ENCODE results near the gene RHOH.

Gene RHOH

GRCh38 chr4:40205259-40206198, 8.7 kb downstream of the RHOH start:
- no peak for DNase-seq (ENCODE audit: low read depth in 2 of 2)

DNA sequence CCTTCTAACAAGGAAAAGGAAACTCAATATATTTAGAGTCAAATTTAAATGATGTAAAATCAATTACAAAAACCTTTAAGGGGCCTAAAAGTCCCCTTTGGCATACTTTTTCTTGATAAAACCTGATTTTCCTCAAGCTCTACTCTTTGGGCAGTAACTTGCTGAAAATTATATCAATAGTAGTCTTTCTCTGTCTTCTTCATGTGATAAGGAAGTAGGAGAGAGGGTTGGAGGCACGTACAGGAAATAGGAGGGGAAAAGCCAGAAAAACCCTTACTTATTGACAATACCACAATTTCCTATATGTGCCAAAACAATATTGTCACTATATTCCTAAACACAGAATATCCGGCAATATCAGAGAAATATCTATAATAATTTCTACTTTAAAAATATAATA, 9.6 kb downstream of the RHOH start:
- no peak for DNase-seq (ENCODE audit: low read depth in 2 of 2)

GRCh38 chr4:40209401-40209800, 12.6 kb downstream of the RHOH start:
- no peak for DNase-seq (ENCODE audit: low read depth in 2 of 2)

GRCh38 chr4:40210776-40211175, 13.9 kb downstream of the RHOH start:
- DNase-seq (ENCODE audit: low read depth in 2 of 2): no peak

DNA sequence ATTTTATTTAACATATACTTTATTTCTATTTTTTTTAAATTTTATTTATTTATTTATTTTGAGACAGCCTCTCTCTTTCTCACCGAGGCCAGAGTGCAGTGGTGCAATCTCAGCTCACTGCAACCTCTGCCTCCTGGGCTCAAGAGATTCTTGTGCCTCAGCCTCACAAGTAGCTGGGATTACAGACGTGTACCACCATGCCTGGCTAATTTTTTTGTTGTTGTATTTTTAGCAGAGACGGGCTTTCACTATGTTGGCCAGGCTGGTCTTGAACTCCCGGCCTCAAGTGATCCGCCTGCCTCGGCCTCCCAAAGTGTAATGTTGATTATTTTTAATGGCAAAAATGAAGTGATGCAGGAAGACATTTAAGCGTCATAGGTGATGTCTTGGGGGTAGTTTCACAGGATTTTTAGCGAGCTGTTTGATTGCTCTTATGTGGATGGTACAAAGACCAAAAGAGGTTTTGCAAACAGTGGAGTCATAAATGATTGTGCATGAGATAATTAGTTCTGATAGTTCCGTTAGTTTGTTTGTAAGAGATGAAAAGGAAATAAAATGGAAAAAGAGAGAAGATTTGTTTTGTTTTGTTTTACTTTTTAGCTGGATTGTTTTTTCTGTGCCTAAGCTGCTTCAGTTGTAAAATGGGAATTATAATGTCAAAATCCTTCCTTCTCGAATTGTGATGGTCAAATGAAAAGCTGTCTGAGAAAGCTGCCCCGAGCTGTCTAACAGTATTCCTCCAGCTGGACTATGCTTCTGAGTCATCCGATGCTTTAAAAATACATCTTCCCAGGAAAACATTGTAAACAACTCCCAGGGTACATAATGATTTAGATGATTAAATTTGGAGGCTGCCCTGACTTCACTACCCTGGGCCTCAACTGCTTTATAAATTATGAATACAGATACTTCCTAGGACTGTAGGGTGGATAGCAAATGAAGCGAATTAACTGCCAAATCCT, 14.7 kb downstream of the RHOH start:
- DNase-seq (ENCODE audit: low read depth in 2 of 2): no peak

GRCh38 chr4:40212674-40213527, 16.1 kb downstream of the RHOH start:
- no peak for DNase-seq (ENCODE audit: low read depth in 2 of 2)

- DNase-seq (ENCODE audit: low read depth in 2 of 2): no peak
These were observed 17.2 kb downstream of the RHOH start for GRCh38 chr4:40214038-40214437.

- no peak for DNase-seq (ENCODE audit: low read depth in 2 of 2)
These were observed 18.0 kb downstream of the RHOH start for GRCh38 chr4:40214661-40215418.

GRCh38 chr4:40216622-40217366, 20.0 kb downstream of the RHOH start:
- DNase-seq (ENCODE audit: low read depth in 2 of 2): no peak

DNA sequence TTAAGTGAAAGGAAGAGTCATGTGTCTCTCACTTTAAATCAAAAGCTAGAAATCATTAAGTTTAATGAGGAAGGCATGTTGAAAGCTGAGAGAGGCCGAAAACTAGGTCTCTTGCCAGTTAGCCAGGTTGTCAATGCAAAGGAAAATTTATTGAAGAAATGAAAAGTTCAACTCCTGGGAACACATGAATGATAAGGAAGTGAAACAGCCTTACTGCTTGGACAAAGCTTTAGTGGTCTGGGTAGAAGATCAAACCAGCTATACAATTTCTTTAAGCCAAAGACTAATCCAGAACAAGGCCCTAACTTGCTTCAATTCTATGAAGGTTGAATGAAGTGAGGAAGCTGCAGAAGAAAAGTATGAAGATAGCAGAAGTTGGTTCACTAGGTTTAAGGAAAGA, 24.9 kb downstream of the RHOH start:
- no peak for DNase-seq (ENCODE audit: low read depth in 2 of 2)

GRCh38 chr4:40223343-40223742, 26.5 kb downstream of the RHOH start:
- DNase-seq (ENCODE audit: low read depth in 2 of 2): no peak

DNA sequence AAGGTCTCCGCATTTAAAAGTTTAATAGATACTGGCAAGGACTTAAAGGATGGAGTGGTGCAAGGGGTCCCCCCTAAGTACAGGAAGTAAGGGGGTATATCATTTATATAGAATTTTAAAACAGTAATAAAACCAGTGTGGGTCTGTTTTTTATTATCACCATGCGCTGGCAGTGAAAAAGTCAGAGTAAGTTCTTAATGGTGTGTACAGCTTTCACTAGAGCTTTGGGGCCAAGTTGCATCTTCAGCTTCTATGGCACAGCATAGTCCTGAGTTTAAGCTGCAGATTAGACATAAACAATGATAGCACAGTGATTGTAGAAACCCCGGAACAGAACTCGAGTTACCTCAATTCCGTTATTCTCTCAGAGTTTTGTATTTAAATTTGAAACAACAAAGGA, 27.6 kb downstream of the RHOH start:
- DNase-seq (ENCODE audit: low read depth in 2 of 2): no peak

DNA sequence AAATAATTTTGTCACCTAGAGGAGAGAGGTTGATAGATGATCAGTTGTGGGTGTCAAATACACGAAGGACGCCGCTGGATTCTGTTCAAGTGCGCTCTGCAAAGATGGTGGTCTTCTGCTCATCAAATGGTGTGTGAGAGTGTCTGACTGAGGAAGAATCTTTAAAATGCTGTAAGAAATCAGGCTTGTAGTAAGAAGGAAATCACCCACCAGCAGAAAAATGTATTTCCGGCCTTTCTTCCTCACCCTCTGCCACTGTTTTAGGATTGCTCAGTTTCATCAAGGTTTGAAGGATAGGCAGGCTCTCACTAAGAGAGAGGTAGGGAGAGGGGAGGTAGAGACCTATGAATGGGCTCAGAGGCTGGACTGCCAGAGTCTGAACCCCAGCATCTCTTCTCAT, 28.7 kb downstream of the RHOH start:
- DNase-seq (ENCODE audit: low read depth in 2 of 2): no peak

DNA sequence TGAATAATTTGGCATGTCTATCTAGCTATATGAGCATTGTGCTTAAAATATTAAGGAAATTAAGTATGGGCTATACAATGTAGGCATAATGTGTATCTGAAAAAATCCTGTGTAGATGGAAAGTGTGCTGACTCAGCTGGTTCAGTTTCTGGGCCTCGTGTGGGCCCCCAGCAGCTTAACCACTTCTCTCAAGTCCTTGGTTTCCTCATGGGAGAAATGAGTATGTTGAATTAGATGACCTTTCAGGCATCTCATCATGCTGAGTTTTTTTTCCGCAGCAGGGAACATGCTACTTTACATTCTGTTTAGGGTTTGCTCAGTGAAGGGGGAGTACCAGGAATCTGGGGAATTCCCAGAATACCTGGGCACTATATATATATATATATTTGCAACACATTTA, 30.5 kb downstream of the RHOH start:
- DNase-seq (ENCODE audit: low read depth in 2 of 2): peak; percentile 56 to 65

- DNase-seq (ENCODE audit: low read depth in 2 of 2): no peak
These were observed 31.9 kb downstream of the RHOH start for GRCh38 chr4:40228497-40229365.

- DNase-seq (ENCODE audit: low read depth in 2 of 2): no peak
These were observed 34.6 kb downstream of the RHOH start for GRCh38 chr4:40231316-40231863.

- DNase-seq (ENCODE audit: low read depth in 2 of 2): no peak
These were observed 35.8 kb downstream of the RHOH start for GRCh38 chr4:40232610-40233009.

DNA sequence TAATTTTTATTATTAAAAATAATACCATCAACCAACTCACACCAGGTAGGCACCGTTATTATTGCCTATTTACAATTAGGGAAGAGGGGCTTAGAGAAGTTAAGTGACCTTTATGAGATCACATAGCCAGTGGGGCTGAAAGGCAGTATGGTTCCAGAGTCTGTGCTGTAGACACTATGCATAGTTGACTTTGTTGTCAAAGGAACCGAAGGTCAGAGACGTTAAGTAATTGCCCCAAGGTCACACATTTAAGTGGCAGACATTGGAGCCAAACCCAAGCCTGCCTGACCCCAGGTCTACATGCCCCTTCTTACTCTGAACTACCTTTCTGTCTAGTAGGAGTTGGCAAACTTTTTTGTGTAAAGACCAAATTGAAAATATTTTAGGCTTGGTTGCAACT, 36.4 kb downstream of the RHOH start:
- no peak for DNase-seq (ENCODE audit: low read depth in 2 of 2)

DNA sequence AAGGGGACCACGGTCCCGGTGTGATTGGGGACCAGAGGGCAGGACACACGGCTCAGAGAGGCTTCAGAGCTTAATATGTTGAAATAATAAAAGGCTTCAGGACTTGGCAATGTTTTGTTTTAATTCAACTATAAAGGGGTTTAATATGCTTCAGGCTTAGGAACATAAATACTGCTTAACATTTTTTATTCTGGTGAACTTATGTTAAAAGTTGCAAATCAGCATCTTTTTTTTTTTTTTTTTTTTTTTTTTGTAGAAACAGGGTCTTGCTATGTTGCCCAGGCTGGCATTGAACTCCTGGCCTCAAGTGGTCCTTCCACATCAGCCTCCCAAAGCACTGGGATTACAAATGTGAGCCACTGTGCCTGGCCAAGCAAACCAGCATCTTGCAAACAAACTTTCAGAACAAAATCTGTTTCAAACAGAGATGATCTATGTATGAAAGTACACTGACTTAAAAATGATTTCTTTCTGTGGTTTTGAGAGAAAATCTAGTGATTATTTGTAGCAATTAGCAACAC, 37.7 kb downstream of the RHOH start:
- no peak for DNase-seq (ENCODE audit: low read depth in 2 of 2)
